ENCODE results near the gene FBP1.

The FBP1 gene

DNA sequence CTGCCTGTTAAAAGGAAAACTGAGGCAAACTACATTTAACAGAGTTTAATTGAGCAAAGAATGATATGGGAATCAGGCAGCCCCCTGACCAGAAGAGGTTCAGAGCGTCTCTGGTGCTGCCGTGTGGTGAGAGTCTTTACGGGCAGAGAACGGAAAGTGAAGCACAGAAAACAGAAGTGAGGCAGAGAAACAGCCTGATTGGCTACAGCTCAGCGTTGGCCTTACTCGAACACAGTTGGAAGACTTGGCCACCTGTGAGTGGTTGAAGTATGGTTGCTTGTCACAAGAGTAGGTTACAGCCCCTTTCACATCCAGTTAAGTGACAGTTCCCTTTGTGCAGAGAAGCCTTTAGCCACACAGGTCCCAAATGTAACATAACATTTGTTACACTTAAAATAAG is 16.9 kb upstream of the FBP1 start:
- peak; percentile 14 for DNase-seq (ENCODE audit: low read depth)

DNA sequence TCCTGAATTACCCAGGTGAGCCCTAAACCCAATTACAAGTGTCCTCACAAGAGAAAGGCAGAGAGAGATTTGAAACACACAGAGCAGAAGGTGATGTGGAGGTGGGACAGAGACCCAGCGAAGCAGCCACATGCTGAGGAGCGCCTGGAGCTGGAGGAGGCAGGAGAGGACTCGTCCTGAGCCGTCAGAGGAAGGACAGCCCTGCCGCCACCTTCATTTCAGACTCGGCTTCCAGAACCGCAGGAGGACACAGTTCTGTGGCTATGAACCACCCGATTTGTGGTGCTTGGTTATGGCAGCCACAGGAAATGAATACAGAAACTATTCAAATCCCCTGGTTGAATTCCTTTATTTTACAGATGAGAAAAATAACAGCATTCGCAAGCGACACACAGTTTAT is 16.4 kb upstream of the FBP1 start:
- no peak for DNase-seq (ENCODE audit: low read depth)

- no peak for DNase-seq (ENCODE audit: low read depth)
These were observed 15.0 kb upstream of the FBP1 start for GRCh38 chr9:94654165-94654894.

- no peak for DNase-seq (ENCODE audit: low read depth)
These were observed 11.6 kb upstream of the FBP1 start for GRCh38 chr9:94650949-94651348.

DNA sequence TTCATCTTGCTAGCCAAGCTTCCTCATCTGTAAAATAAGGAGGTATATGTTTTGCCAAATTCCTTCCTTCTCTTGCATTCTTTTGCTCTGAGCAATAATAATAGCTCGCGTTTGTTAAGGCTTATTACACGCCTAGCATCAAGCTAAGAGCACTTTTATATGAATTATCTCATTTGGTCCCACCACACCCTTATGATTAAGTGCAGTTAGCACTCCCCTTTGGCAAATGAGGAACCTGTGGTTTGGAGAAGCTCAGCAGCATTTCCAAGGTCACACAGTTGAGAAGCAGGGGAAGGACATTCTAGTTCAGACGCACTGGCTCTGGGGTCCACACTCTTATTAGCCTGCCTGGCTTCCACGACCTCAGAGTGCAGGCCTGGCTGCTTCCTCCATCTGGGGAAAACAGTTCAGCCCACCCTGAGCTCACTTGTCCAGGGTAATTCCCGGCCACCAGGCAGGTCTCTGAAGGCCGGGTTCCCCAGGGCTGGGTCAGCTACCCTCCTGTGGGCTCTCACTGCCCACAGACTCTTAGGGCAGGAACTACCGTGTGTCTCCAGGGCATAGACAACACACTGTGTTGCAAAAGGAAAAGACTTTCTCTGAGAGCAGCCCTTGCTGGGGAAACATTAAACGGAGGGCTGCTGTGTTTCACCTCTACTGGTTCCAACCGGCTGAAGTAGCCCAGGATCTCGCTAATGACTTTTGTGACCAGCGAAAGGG is 9.9 kb upstream of the FBP1 start:
- no peak for DNase-seq (ENCODE audit: low read depth)

DNA sequence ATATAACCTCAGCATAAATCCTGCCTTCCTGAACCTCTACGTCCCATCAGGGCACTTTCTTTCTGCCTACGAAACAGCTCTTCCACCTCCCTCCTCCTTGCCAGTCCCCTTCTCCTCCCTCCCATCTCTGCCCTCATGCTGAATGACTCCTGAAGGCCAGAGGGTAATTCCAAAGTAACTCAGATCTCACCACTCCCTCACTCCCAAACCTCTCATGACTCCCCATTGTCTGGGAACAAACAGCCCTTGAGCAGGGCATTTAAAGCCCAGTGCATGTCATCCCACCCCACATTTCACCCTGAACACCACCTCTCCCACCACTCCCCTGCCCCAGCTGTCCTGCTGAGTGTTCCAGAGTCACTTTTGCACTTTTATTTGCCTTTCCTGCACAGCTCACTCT is 8.9 kb upstream of the FBP1 start:
- no peak for DNase-seq (ENCODE audit: low read depth)

DNA sequence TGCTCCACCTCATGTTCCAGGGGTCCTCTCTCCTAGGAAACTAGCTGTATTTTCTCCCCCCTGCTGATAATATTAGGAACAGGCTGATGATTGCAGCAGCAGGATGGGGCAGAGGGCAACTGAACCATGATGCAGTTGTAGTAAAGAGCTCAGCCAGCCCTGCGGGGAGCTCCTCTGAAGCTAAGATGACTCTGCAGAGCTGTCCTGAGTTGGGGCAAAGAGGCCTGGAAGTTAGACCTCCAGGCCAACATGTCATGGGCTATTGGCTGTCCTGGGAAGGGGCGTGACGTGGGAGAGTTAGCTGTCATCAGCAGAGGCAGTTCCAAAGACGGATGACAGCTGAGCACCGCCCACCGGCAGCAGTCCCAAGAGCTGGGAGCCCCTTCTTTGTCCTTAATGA is 6.6 kb upstream of the FBP1 start:
- no peak for DNase-seq (ENCODE audit: low read depth)

DNA sequence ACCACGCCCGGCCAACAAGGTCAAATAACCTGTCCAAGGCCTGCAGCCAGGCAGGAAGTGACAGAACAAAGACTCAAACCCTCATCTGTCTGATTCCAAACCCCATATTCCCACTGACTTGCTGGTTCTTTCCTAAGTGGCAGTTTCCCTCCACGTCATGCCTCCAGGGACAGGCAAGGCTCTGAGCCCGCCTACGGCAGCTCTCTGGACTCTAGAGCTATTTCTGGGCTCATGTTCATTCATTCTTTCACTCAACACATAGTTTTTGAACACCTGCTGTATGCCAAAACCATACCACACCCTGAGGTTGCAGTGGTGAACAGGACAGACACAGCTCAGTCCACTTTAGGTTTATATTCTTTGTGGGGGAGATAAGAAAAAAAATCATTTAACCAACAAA is 5.2 kb upstream of the FBP1 start:
- DNase-seq (ENCODE audit: low read depth): no peak

DNA sequence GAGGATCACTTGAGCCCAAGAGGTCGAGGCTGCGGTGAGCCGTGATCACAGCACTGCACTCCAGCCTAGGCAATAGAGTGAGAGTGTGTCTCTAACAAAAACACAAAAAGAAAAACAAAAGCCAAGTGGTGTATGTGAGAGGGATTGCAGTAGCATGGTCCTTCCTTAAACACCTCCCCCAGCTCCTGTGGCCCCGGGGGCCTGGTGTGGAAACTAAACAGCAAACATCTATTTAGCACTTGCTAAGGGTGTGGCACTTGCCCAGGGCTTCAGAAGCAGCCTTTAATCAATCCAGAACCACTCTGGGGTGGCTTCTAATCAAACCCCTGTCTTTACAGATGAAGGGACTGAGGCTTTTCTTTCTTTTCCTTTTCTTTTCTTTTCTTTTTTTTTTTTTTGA is 4.4 kb upstream of the FBP1 start:
- DNase-seq (ENCODE audit: low read depth): no peak

DNA sequence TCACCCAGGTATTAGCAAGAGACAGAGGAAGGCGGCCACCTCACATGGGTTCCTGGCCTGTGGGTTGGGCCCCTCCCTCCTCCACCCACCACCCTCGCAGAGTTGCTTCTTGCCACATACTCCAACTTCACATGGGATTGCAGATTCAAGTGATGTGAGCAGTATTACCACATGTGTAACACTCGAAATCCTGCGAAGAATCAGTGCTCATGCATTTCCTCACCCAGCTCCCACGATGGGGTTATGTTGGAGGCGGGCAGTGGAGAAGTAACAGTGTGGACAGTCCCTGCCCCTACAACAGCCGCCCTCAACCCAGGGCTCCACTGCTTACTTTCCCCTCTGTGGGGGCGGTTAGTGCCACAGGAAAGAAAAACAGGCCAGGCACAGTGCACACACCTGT is 3.9 kb upstream of the FBP1 start:
- DNase-seq (ENCODE audit: low read depth): no peak

DNA sequence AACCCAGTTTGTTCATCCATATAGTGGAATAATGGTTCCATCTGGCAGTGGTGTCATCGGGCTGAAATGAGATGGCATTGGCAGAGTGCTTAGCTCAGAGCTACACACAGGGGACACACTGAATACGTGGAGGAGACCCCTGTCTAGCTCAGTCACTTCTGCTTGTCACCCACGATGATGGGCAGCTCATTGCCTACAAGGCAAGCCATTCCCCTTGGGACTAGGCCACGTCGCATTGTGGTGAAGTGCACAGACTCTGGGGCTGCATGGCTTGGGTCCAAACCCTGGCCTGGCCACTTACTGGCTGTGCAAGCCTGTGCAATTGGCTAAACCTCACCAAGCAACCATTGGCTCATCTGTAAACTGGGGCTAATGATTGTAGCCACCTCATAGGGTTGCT is 3.2 kb upstream of the FBP1 start:
- no peak for DNase-seq (ENCODE audit: low read depth)

- DNase-seq (ENCODE audit: low read depth): no peak
These were observed 670 bp upstream of the FBP1 start for GRCh38 chr9:94639999-94640376.

GRCh38 chr9:94638335-94639060 is 820 bp downstream of the FBP1 start:
- DNase-seq (ENCODE audit: low read depth): no peak

DNA sequence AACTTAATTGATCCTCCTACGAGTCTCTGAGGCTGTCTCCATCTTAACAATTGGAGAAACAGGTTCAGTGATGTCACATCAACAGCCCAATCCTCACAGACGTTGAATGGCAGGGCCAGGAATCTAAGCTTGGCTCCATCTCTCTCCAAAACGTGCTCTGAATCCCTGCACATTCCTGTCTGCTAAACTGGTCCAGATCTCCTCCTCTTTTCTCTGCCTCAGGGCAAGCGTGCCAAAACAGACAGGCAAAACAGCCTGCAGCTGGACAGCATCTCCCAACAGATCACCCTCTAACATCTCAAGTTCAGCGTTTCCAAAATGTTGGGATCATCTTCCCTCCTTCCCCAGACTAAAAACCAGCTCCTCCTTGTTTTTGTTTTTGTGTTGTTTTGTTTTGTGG is 6.6 kb downstream of the FBP1 start:
- DNase-seq (ENCODE audit: low read depth): no peak

- DNase-seq (ENCODE audit: low read depth): no peak
These were observed 7.7 kb downstream of the FBP1 start for GRCh38 chr9:94631599-94631998.

DNA sequence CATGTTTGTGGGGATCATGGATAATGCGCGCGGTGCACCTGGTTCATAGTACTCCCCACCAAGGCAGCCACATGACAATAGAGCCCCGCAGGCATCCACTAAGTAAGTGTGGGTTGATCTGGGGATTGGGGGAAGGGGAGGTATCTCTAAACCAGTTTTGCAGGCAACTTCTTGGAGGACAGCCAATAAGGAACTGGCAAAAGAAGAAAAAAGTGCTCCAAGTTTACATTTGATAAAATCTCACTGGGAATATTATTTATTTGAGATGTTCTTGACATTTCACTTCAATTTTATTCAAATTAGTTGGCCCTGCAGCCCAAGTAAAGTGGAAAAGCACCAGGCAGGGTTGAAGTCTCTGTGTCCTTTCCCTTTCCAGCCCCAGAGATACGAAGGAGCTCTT is 8.5 kb downstream of the FBP1 start:
- DNase-seq (ENCODE audit: low read depth): no peak

GRCh38 chr9:94630281-94630680 is 9.0 kb downstream of the FBP1 start:
- DNase-seq (ENCODE audit: low read depth): no peak

- DNase-seq (ENCODE audit: low read depth): no peak
These were observed 12.0 kb downstream of the FBP1 start for GRCh38 chr9:94627287-94627686.

GRCh38 chr9:94625835-94626234 is 13.5 kb downstream of the FBP1 start:
- no peak for DNase-seq (ENCODE audit: low read depth)

DNA sequence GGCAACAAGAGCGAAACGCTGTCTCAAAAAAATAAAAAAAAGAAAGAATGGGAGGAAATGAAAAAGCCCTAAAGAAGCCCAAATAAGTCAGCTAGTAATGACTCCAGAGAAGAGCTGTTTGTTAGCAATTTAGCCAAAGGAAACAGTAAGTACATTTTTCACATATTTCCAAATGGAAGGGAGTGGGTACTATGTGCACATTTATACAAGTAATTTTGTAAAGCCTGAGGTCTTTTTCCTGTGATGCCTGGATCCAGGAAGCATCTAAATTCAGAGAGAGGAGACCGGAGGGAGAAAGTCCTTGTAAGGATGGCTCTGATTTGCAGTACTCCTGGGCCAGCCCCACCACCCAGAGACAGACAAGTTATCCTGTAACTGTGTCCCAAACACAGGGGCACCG is 14.7 kb downstream of the FBP1 start:
- DNase-seq (ENCODE audit: low read depth): no peak

DNA sequence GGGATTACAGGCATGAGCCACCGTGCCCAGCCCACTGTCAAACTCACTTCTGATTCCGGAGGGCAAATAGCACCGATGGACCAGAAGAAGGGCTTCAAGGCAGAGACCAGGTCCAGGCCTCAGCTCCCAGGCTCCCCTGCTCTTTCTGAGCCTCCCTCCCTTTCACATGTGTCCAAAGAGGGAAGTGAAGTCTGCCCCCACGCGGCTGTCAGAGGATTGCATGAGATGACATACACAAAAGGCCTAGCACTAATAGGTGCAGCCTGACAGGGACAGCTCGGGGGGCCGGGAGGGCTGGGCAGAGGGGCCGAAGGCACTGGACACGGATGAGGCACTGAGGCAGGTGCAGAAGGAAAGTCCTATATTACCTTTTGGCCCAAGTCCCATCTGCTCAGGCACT is 16.1 kb downstream of the FBP1 start:
- DNase-seq (ENCODE audit: low read depth): peak; percentile 20

- DNase-seq (ENCODE audit: low read depth): no peak
These were observed 17.1 kb downstream of the FBP1 start for GRCh38 chr9:94622087-94622800.

- no peak for DNase-seq (ENCODE audit: low read depth)
These were observed 20.3 kb downstream of the FBP1 start for GRCh38 chr9:94619026-94619425.

Measured in activated T-cell treated with anti-CD3 and anti-CD28 coated beads for 48 hours (primary cell).